Measurements from ENCODE around the gene PLXNB1. TPM values are rescaled to one million over a fixed set of nuclear protein-coding genes. Genes with fewer than 3 reads are reported as not detected.
A peak's percentile ranks its signal among the peaks of the same experiment; 100 is the strongest.

Gene PLXNB1
- total RNA-seq, 1 experiment from 2014 or later: 24.6 TPM

DNA sequence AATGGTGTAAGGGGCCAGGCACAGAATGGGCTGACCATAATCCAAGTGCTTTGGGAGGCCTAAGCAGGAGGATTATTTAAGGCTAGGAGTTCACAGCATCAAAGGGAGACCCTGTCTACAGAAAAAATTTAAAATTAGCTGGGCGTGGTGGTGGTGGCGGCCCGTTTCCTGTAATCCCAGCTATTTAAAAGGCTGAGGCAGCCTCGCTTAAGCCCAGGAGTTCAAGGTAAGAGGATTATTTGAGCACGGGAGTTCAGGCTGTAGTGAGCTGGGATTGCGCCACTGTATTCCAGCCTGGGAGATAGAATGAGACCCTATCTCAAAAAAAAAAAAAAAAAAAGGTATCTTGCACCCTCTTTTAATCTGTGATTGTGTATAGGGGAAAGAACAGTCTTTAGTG, 12.1 kb upstream of the PLXNB1 start:
- ChIA-PET POLR2A (ENCODE audit: low non-redundant PET) (no interaction called here), CTCF (no interaction called here)
- Histone ChIP-seq H3K27me3 (replicated peaks; ENCODE audit: insufficient read depth, low read depth, low read length, poor library complexity) (no peaks in the 10 kb centered on the region), H3K9me3 (ENCODE audit: low read depth, low read length, poor library complexity, severe bottlenecking) (no peaks in the 10 kb centered on the region), H3K4me3 (ENCODE audit: low read depth, low read length, poor library complexity, severe bottlenecking) (peak overlapping the region; percentile 74), H3K36me3 (ENCODE audit: insufficient read depth, low read length, poor library complexity, severe bottlenecking) (peaks cover 6% of the 10 kb centered on the region), H3K27ac (ENCODE audit: low read depth, low read length, poor library complexity, severe bottlenecking) (no peak overlapping the region), H3K4me1 (ENCODE audit: insufficient read depth, low read length, poor library complexity, severe bottlenecking) (no peaks in the 10 kb centered on the region)
- intact Hi-C loops (cut with micrococcal nuclease; ENCODE audit: unreplicated experiment): no loop called here
- DNase-seq (ENCODE audit: low spot score): no peak
- TF ChIP-seq, protein P1, sequence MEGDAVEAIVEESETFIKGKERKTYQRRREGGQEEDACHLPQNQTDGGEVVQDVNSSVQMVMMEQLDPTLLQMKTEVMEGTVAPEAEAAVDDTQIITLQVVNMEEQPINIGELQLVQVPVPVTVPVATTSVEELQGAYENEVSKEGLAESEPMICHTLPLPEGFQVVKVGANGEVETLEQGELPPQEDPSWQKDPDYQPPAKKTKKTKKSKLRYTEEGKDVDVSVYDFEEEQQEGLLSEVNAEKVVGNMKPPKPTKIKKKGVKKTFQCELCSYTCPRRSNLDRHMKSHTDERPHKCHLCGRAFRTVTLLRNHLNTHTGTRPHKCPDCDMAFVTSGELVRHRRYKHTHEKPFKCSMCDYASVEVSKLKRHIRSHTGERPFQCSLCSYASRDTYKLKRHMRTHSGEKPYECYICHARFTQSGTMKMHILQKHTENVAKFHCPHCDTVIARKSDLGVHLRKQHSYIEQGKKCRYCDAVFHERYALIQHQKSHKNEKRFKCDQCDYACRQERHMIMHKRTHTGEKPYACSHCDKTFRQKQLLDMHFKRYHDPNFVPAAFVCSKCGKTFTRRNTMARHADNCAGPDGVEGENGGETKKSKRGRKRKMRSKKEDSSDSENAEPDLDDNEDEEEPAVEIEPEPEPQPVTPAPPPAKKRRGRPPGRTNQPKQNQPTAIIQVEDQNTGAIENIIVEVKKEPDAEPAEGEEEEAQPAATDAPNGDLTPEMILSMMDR (conservative IDR thresholded peaks at IDR 0.05; ENCODE audit: low read depth, low read length): no peak
- TF ChIP-seq EZH2 (IDR thresholded peaks at IDR 0.05; ENCODE audit: borderline replicate concordance, low read depth, low read length, poor library complexity, severe bottlenecking): no peak
- no TSS peak for BruUV-seq (replicated peaks)

DNA sequence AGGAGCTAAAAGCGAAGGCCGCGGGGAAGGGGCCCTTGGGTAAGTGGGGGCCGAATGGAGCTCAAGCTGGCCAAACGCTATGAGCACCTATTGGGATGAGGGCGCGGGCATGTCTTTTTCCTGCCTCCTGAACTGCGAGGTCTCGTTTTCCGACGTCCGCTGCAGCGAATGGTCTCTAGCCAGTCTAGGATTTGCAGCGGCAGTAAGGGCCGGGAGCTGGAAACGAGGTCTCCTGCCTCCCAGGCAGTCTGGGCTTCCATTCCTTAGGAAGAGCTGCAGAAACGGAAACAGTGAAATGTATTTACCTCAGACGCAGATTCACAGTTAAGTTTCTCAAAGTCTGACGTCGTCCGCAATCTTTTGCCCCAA, 10.7 kb upstream of the PLXNB1 start:
- no peak for DNase-seq (ENCODE audit: low spot score)
- Histone ChIP-seq H3K27me3 (replicated peaks; ENCODE audit: insufficient read depth, low read depth, low read length, poor library complexity) (no peaks in the 10 kb centered on the region), H3K36me3 (ENCODE audit: insufficient read depth, low read length, poor library complexity, severe bottlenecking) (peaks cover 6% of the 10 kb centered on the region), H3K27ac (ENCODE audit: low read depth, low read length, poor library complexity, severe bottlenecking) (peak overlapping the region; percentile 80), H3K4me1 (ENCODE audit: insufficient read depth, low read length, poor library complexity, severe bottlenecking) (no peaks in the 10 kb centered on the region), H3K4me3 (ENCODE audit: low read depth, low read length, poor library complexity, severe bottlenecking) (peak overlapping the region; percentile 74), H3K9me3 (ENCODE audit: low read depth, low read length, poor library complexity, severe bottlenecking) (no peaks in the 10 kb centered on the region)
- POLR2A ChIA-PET (ENCODE audit: low non-redundant PET): no interaction called here
- BruUV-seq (replicated peaks): TSS peak; percentile 75
- no peak for TF ChIP-seq EZH2 (IDR thresholded peaks at IDR 0.05; ENCODE audit: borderline replicate concordance, low read depth, low read length, poor library complexity, severe bottlenecking)
- TF ChIP-seq, protein P1 (conservative IDR thresholded peaks at IDR 0.05; ENCODE audit: low read depth, low read length): no peak
- CTCF ChIA-PET: no interaction called here
- intact Hi-C loops (cut with micrococcal nuclease; ENCODE audit: unreplicated experiment): no loop called here

DNA sequence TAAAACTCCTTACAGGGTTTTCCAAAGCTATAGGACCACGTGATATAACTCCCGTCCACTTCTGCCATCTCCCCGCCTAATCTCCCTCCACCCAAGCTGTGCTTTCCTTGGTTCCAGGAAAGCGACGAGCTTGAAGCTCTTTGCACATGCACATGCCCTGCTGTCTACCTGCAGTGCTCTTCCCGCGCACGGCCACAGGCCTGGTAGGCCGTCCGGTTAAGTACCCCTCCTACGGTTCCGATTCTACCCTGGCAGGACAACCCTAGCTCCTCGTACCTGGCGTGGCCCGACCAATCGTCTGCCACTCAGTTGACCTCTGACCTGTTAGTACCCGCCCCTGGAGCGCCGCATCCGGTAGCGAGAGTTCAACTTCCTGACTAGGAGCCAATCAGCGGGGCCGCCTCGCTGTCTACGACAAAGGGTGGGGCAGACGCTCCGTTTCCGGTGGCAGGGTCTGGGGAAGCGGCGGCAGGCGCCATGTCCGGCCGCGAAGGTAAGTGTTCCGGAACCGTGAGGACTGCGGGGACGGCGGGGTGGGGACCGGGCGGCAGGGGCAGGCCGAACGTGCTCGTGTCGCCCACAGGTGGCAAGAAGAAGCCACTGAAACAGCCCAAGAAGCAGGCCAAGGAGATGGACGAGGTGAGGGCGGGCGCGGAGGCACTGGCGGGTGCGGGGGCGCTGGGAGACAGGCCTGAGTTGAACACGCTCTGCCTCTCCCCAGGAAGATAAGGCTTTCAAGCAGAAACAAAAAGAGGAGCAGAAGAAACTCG, 10.1 kb upstream of the PLXNB1 start, which contains the start of the genes CCDC51 and TMA7:
TSS of gene CCDC51 (minus strand) at position 300 of the 770 bp plus-strand sequence. CDS start 4,991 bp downstream, outside the sequence.
TSS of gene TMA7 (plus strand) at position 438 of the 770 bp plus-strand sequence. CDS start at position 478, 40 bp downstream.
- DNase-seq (ENCODE audit: low spot score): peak; percentile 93
- TF ChIP-seq, protein P1 (conservative IDR thresholded peaks at IDR 0.05; ENCODE audit: low read depth, low read length): no peak
- no peak for TF ChIP-seq EZH2 (IDR thresholded peaks at IDR 0.05; ENCODE audit: borderline replicate concordance, low read depth, low read length, poor library complexity, severe bottlenecking)
- Histone ChIP-seq H3K36me3 (ENCODE audit: insufficient read depth, low read length, poor library complexity, severe bottlenecking) (peaks cover 6% of the 10 kb centered on the region), H3K27ac (ENCODE audit: low read depth, low read length, poor library complexity, severe bottlenecking) (peak within 1 kb of the TSS; percentile 80), H3K27me3 (replicated peaks; ENCODE audit: insufficient read depth, low read depth, low read length, poor library complexity) (no peaks in the 10 kb centered on the region), H3K4me3 (ENCODE audit: low read depth, low read length, poor library complexity, severe bottlenecking) (peak within 1 kb of the TSS; percentile 74), H3K9me3 (ENCODE audit: low read depth, low read length, poor library complexity, severe bottlenecking) (no peaks in the 10 kb centered on the region), H3K4me1 (ENCODE audit: insufficient read depth, low read length, poor library complexity, severe bottlenecking) (no peaks in the 10 kb centered on the region)
- no TSS peak for BruUV-seq (replicated peaks)
- intact Hi-C loops (cut with micrococcal nuclease; ENCODE audit: unreplicated experiment): loop anchor here (5.0 kb wide), 1 partner anchor 38 kb away; no protein-coding TSS in a partner anchor
- POLR2A ChIA-PET (ENCODE audit: low non-redundant PET): interaction anchor here (0.7 kb wide), 1 partner anchor 69 kb away, joined by 3 read pairs; no protein-coding TSS in a partner anchor
- CTCF ChIA-PET: interaction anchor here (0.6 to 1.2 kb wide), 3 partner anchors 39 to 118 kb away, joined by 3 read pairs; no protein-coding TSS in a partner anchor
